Vagina (tissue), 2 donors: ENCODE data around the gene ARPC3. TPM values are rescaled to one million over a fixed set of nuclear protein-coding genes. Genes with fewer than 3 reads are reported as not detected.
A peak's percentile ranks its signal among the peaks of the same experiment; 100 is the strongest.
"Not testable (repeated sequence)": the region's sequence is repeated elsewhere in the genome, so short reads cannot be mapped to it uniquely, and the experiment has no call there.

ENCODE experiments used
- DNase-seq, 2 donors: peaks; one replicate each; pipeline ENCODE4 v3.0.0-alpha.2; 2017; ENCODE audit errors: extremely low spot score in 2 of 2
- H3K27ac ChIP-seq: fragments of 200-600 bp; sonication (generic); one replicate; pipeline ENCODE4 v1.5.1; 2019
- H3K27me3 ChIP-seq: fragments of 200-600 bp; sonication (generic); one replicate; pipeline ENCODE4 v1.5.1; 2019
- H3K36me3 ChIP-seq, 2 donors: fragments of 200-600 bp; sonication (generic); one replicate each; pipeline ENCODE4 v1.5.1; 2017 to 2019
- H3K4me1 ChIP-seq: fragments of 200-600 bp; sonication (generic); one replicate; pipeline ENCODE4 v1.5.1; 2019
- H3K4me3 ChIP-seq, 2 donors: fragments of 200-600 bp; sonication (generic); 1 replicate in 1 of 2; 2 replicates in 1 of 2; pipeline ENCODE4 v1.5.1; 2016 to 2019
- H3K9me3 ChIP-seq: fragments of 200-600 bp; sonication (generic); one replicate; pipeline ENCODE4 v1.5.1; 2019
- POLR2A ChIP-seq, 2 donors: fragments of 450-650 bp; IDR thresholded peaks; one replicate each; pipeline ENCODE4 v1.6.1; 2017; ENCODE audit warnings: antibody characterized with exemption in 2 of 2, mild to moderate bottlenecking in 2 of 2, moderate library complexity in 2 of 2
- POLR2AphosphoS5 ChIP-seq, 2 donors: sonication (generic); formaldehyde crosslinking; IDR thresholded peaks; one replicate each; pipeline ENCODE4 v1.9.0; 2017; ENCODE audit warnings: antibody characterized with exemption in 2 of 2, mild to moderate bottlenecking in 2 of 2, low read depth in 1 of 2; ENCODE audit not compliant: insufficient read depth in 1 of 2
- intact Hi-C: fragments of 100-400 bp; cut with DNase I; formaldehyde crosslinking; loops from one replicate; pipeline ENCODE4 v1.15.1; 2023
- total RNA-seq: library from RNA; depleted of rRNA; stranded (reverse); fragments of >200 nt; gene quantifications from one replicate; pipeline ENCODE4 v1.2.3, GENCODE V29; 2016
- TF ChIP-seq, protein P1 (sequence below), 3 experiments: fragments of 450-650 bp in 2 of 3; fragments of 200-600 bp in 1 of 3; sonication (generic) in 1 of 3; IDR thresholded peaks; one replicate each; pipeline ENCODE4 v1.5.1; 2017 to 2019; ENCODE audit warnings: antibody characterized with exemption in 3 of 3, mild to moderate bottlenecking in 2 of 3, moderate library complexity in 2 of 3

The ARPC3 gene
- total RNA-seq, 1 donor from 2014 or later, result 180 TPM

DNA sequence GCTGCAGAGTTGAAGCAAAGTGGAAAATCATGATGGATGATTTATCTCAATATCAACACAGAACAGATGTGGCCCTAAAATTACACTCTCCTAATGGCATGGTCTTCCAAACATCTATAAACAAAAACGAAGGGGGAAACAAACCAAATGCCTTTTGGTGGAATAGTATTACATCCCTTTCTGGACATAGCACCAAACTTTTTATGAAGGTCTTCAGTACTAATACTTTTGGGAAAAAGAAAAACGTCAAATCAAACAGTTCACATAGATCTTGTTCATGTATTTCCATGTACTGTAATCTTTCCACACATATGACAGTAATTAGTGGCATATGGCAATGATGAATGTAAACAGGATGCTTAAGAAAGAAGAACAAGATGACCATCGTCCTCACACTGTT is 23.7 kb downstream of the ARPC3 start:
- H3K4me3 ChIP-seq, result no peak overlapping the region
- TF ChIP-seq, protein P1, sequence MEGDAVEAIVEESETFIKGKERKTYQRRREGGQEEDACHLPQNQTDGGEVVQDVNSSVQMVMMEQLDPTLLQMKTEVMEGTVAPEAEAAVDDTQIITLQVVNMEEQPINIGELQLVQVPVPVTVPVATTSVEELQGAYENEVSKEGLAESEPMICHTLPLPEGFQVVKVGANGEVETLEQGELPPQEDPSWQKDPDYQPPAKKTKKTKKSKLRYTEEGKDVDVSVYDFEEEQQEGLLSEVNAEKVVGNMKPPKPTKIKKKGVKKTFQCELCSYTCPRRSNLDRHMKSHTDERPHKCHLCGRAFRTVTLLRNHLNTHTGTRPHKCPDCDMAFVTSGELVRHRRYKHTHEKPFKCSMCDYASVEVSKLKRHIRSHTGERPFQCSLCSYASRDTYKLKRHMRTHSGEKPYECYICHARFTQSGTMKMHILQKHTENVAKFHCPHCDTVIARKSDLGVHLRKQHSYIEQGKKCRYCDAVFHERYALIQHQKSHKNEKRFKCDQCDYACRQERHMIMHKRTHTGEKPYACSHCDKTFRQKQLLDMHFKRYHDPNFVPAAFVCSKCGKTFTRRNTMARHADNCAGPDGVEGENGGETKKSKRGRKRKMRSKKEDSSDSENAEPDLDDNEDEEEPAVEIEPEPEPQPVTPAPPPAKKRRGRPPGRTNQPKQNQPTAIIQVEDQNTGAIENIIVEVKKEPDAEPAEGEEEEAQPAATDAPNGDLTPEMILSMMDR (IDR thresholded peaks at IDR 0.05), result no peak
- no peaks in the 10 kb centered on the region for H3K27me3 ChIP-seq
- DNase-seq, result no peak
- no peaks in the 10 kb centered on the region for H3K9me3 ChIP-seq
- H3K4me1 ChIP-seq, result peaks cover 5% of the 10 kb centered on the region
- no peaks in the 10 kb centered on the region for H3K36me3 ChIP-seq
- intact Hi-C loops, result no loop called here
- H3K27ac ChIP-seq, result peak overlapping the region; percentile 36

GRCh38 chr12:110424237-110424636 is 25.9 kb downstream of the ARPC3 start:
- H3K4me1 ChIP-seq, result peaks cover 10% of the 10 kb centered on the region
- TF ChIP-seq POLR2AphosphoS5 (IDR thresholded peaks at IDR 0.05; ENCODE audit: insufficient read depth in 1 of 2, low read depth in 1 of 2), result no peak
- TF ChIP-seq, protein P1 (IDR thresholded peaks at IDR 0.05), result no peak
- TF ChIP-seq POLR2A (IDR thresholded peaks at IDR 0.05), result no peak
- no peak overlapping the region for H3K27ac ChIP-seq
- H3K27me3 ChIP-seq, result no peaks in the 10 kb centered on the region
- no peak for DNase-seq
- intact Hi-C loops, result no loop called here
- H3K4me3 ChIP-seq, result no peak overlapping the region
- H3K36me3 ChIP-seq, result no peaks in the 10 kb centered on the region
- H3K9me3 ChIP-seq, result no peaks in the 10 kb centered on the region

DNA sequence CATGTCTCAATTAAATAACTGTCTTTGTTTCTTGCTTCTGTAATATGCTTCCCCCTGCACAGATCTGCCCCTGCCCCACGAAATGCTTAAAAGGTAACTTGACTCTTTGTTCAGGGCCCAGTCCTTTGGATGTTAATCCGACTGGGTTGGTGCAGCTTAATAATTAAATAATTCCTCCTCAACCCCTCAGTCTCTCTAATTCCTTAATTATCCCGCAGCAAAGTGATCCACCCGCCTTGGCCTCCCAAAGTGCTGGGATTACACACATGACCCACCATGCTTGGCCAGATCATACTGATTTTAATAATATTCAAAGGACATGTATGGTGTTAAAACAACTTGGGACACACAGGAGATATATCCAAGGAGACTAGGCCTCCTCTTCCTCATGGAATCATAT is 28.4 kb downstream of the ARPC3 start:
- Histone ChIP-seq H3K27ac (peak overlapping the region; percentile 48), H3K4me3 (no peak overlapping the region), H3K36me3 (no peaks in the 10 kb centered on the region), H3K4me1 (peaks cover 10% of the 10 kb centered on the region), H3K27me3 (no peaks in the 10 kb centered on the region), H3K9me3 (no peaks in the 10 kb centered on the region)
- TF ChIP-seq, protein P1 (IDR thresholded peaks at IDR 0.05), result no peak
- no peak for TF ChIP-seq POLR2A (IDR thresholded peaks at IDR 0.05)
- no peak for TF ChIP-seq POLR2AphosphoS5 (IDR thresholded peaks at IDR 0.05; ENCODE audit: insufficient read depth in 1 of 2, low read depth in 1 of 2)
- no peak for DNase-seq
- intact Hi-C loops, result no loop called here

GRCh38 chr12:110421159-110421661 is 28.9 kb downstream of the ARPC3 start:
- TF ChIP-seq POLR2AphosphoS5 (IDR thresholded peaks at IDR 0.05; ENCODE audit: insufficient read depth in 1 of 2, low read depth in 1 of 2), result no peak
- TF ChIP-seq, protein P1 (IDR thresholded peaks at IDR 0.05), result no peak
- no peak for TF ChIP-seq POLR2A (IDR thresholded peaks at IDR 0.05)
- Histone ChIP-seq H3K36me3 (no peaks in the 10 kb centered on the region), H3K27ac (no peak overlapping the region), H3K4me1 (peaks cover 10% of the 10 kb centered on the region), H3K27me3 (no peaks in the 10 kb centered on the region), H3K9me3 (no peaks in the 10 kb centered on the region), H3K4me3 (no peak overlapping the region)
- no peak for DNase-seq
- intact Hi-C loops, result no loop called here

GRCh38 chr12:110420644-110421043 is 29.5 kb downstream of the ARPC3 start:
- intact Hi-C loops, result not testable (repeated sequence)

GRCh38 chr12:110417113-110417512 is 33.0 kb downstream of the ARPC3 start:
- H3K4me1 ChIP-seq, H3K4me3 ChIP-seq, H3K36me3 ChIP-seq, DNase-seq, H3K27me3 ChIP-seq, intact Hi-C loops, H3K9me3 ChIP-seq, H3K27ac ChIP-seq: not testable (repeated sequence)

More at GRCh38 chr12:110420644-110421043, 29.5 kb downstream of the ARPC3 start:
- H3K36me3 ChIP-seq, DNase-seq, H3K27ac ChIP-seq, H3K9me3 ChIP-seq, H3K4me1 ChIP-seq, H3K4me3 ChIP-seq, H3K27me3 ChIP-seq: not testable (repeated sequence)

DNA sequence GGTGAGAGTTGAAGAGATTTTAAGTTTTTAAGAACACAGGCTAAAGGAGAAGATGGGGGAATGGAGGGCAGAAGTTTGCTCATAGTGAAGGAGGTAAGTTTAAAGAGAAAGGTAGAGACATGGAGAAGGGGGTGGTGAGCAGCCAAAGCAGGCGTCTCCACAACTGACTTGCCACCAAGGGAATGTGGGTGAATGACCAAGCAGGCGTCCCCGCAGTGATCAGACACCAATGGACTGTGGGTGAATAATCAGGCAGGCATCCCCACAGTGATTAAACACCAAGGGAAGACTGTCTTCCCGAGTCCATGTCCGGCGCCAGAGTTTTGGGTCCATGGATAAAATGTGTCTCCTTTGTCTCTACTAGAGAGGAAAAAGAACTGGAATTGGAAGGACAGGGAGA is 40.1 kb downstream of the ARPC3 start:
- H3K36me3 ChIP-seq, H3K9me3 ChIP-seq, H3K27ac ChIP-seq, DNase-seq, H3K27me3 ChIP-seq, intact Hi-C loops, H3K4me3 ChIP-seq, H3K4me1 ChIP-seq: not testable (repeated sequence)

DNA sequence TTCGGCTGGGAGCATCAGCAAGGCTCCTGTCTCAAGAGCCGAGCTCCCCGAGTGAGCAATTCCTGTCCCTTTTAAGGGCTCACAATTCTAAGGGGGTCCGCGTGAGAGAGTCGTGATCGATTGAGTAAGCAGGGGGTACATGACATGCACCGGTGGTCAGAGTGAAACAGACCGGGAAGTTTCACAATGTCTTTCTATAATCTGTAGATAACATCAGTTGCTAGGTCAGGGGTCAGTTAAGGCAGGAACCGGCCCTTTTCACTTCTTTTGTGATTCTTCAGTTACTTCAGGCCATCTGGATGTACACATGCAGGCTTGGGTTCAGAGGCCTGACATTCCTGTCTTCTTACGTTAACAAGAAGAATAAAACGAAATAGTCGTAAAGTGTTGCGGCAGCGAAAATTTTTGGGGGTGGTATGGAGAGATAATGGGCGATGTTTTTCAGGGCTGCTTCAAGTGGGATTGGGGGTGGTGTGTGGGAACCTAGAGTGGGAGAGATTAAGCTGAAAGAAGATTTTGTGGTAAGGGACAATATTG is 44.9 kb downstream of the ARPC3 start:
- DNase-seq, H3K27me3 ChIP-seq, H3K4me3 ChIP-seq, H3K9me3 ChIP-seq, H3K27ac ChIP-seq, H3K36me3 ChIP-seq, intact Hi-C loops: not testable (repeated sequence)
- H3K4me1 ChIP-seq, result peaks cover 18% of the 10 kb centered on the region
